HepG2 (cell line): Measurements from ENCODE around the gene SPATA13. TPM values are rescaled to one million over a fixed set of nuclear protein-coding genes. Genes with fewer than 3 reads are reported as not detected.
A peak's percentile ranks its signal among the peaks of the same experiment; 100 is the strongest.

Experiments
- CHD4 ChIP-seq: fragments of 200-600 bp; sonication (generic); IDR thresholded peaks from 2 replicates; pipeline ENCODE4 v1.7.0; 2017; ENCODE audit warnings: mild to moderate bottlenecking, low read length, borderline replicate concordance
- HNF1B ChIP-seq: sonication (generic); formaldehyde crosslinking; IDR thresholded peaks from 2 replicates; pipeline ENCODE4 v1.5.1; 2020; ENCODE audit warnings: mild to moderate bottlenecking, moderate library complexity, missing genetic modification reagents
- IRF2 ChIP-seq: IDR thresholded peaks from 2 replicates; pipeline ENCODE4 v1.6.1; 2018; ENCODE audit warnings: missing genetic modification reagents, missing compliant biosample characterization
- MED1 ChIP-seq: sonication (generic); formaldehyde crosslinking; IDR thresholded peaks from 2 replicates; pipeline ENCODE4 v1.4.0; 2020; ENCODE audit warnings: missing genetic modification reagents
- MYPOP ChIP-seq: sonication (generic); formaldehyde crosslinking; IDR thresholded peaks from 2 replicates; pipeline ENCODE4 v1.8.1; 2023; ENCODE audit warnings: mild to moderate bottlenecking, moderate library complexity, missing genetic modification reagents
- NFRKB ChIP-seq: fragments of 450-650 bp; IDR thresholded peaks from 2 replicates; pipeline ENCODE4 v1.6.1; 2017
- NKX3-1 ChIP-seq: sonication (generic); formaldehyde crosslinking; IDR thresholded peaks from 2 replicates; pipeline ENCODE4 v1.5.0; 2020; ENCODE audit warnings: missing genetic modification reagents
- RAD51 ChIP-seq: fragments of 450-650 bp; IDR thresholded peaks from 2 replicates; pipeline ENCODE4 v1.6.1; 2016; ENCODE audit warnings: borderline replicate concordance
- SALL1 ChIP-seq: sonication (generic); formaldehyde crosslinking; IDR thresholded peaks from 2 replicates; pipeline ENCODE4 v1.8.0; 2022; ENCODE audit warnings: mild to moderate bottlenecking, missing genetic modification reagents
- TBX3 ChIP-seq: fragments of 450-650 bp; IDR thresholded peaks from 2 replicates; pipeline ENCODE4 v1.6.1; 2017; ENCODE audit warnings: antibody characterized with exemption, mild to moderate bottlenecking, inconsistent platforms, borderline replicate concordance
- TFDP1 ChIP-seq: IDR thresholded peaks from 2 replicates; pipeline ENCODE4 v1.6.1; 2016; ENCODE audit warnings: missing compliant biosample characterization, missing genetic modification reagents, borderline replicate concordance
- XRCC5 ChIP-seq: fragments of 200-400 bp; formaldehyde crosslinking; optimal IDR thresholded peaks from 2 replicates; pipeline ENCODE3; 2017; ENCODE audit warnings: mild to moderate bottlenecking, low read length
- ZEB1 ChIP-seq: IDR thresholded peaks from 2 replicates; pipeline ENCODE4 v1.6.1; 2012; ENCODE audit warnings: mild to moderate bottlenecking, low read depth, inconsistent platforms; ENCODE audit not compliant: insufficient replicate concordance
- ZFP1 ChIP-seq: IDR thresholded peaks from 2 replicates; pipeline ENCODE4 v1.6.1; 2016
- ZNF160 ChIP-seq: sonication (generic); formaldehyde crosslinking; IDR thresholded peaks from 2 replicates; pipeline ENCODE4 v1.8.0; 2022; ENCODE audit warnings: mild to moderate bottlenecking, inconsistent platforms, missing genetic modification reagents
- ZNF207 ChIP-seq: fragments of 450-650 bp; IDR thresholded peaks from 2 replicates; pipeline ENCODE4 v1.6.1; 2016; ENCODE audit warnings: antibody characterized with exemption, borderline replicate concordance
- ZNF235 ChIP-seq: sonication (generic); formaldehyde crosslinking; IDR thresholded peaks from 2 replicates; pipeline ENCODE4 v1.8.1; 2023; ENCODE audit warnings: mild to moderate bottlenecking, missing genetic modification reagents, borderline replicate concordance
- ZNF407 ChIP-seq: sonication (generic); formaldehyde crosslinking; IDR thresholded peaks from one replicate; pipeline ENCODE4 v1.5.1; 2020; ENCODE audit warnings: mild to moderate bottlenecking, missing genetic modification reagents; ENCODE audit errors: not compliant biosample characterization
- polyA plus RNA-seq, 8 experiments: library from polyadenylated mRNA; depleted of rRNA in 3 of 8; stranded (reverse) in 7 of 8; unstranded in 1 of 8; fragments of >200 nt; fragmentation: Illumina TruSeq in 4 of 8; extraction: Trizol in 4 of 8; gene quantifications; 2 replicates each; pipeline versions ENCODE4 v1.2.1 to v1.2.3, GENCODE V29; 2011 to 2016; ENCODE audit warnings: low read depth in 4 of 8, missing spikeins in 1 of 8, mixed read lengths in 1 of 8; ENCODE audit not compliant: insufficient read depth in 1 of 8
- total RNA-seq, 5 experiments: library from RNA; depleted of rRNA; stranded (reverse); fragments of >200 nt; fragmentation: Illumina TruSeq; extraction: Trizol; gene quantifications; 2 replicates each; pipeline ENCODE4 v1.2.3, GENCODE V29; 2016; ENCODE audit warnings: low read depth in 1 of 5

The SPATA13 gene
- total and polyA plus RNA-seq, 2 of the 13 experiments (the other 11 are each of a cell fraction or from before 2014, with no cell fraction given): 11.3 to 14.2 TPM

- no peak for TF ChIP-seq ZNF407 (CRISPR knock-in tag)
- TF ChIP-seq ZNF207: no peak
- no peak for TF ChIP-seq ZNF235 (CRISPR knock-in tag)
- 0 out of 2 replicates have a peak, but pooled peaks have one; percentile 45 for TF ChIP-seq IRF2 (CRISPR knock-in tag)
- TF ChIP-seq NFRKB: no peak
- peak; percentile 69; the same call in 1 of the 2 replicates for TF ChIP-seq RAD51
- TF ChIP-seq HNF1B (CRISPR knock-in tag): peak; percentile 61
- 0 out of 2 replicates have a peak, but pooled peaks have one; percentile 25 for TF ChIP-seq MYPOP (CRISPR knock-in tag)
- 0 out of 2 replicates have a peak, but pooled peaks have one; percentile 35 for TF ChIP-seq ZNF160 (CRISPR knock-in tag)
- TF ChIP-seq TFDP1 (CRISPR knock-in tag): peak; percentile 8; the same call in 1 of the 2 replicates
- TF ChIP-seq SALL1 (CRISPR knock-in tag): peak; percentile 76
- no peak for TF ChIP-seq CHD4
- TF ChIP-seq TBX3: no peak
- TF ChIP-seq NKX3-1 (CRISPR knock-in tag): 0 out of 2 replicates have a peak, but pooled peaks have one; percentile 12
- no peak for TF ChIP-seq ZEB1
- TF ChIP-seq ZFP1 (CRISPR knock-in tag): no peak
- TF ChIP-seq MED1 (CRISPR knock-in tag): peak; percentile 84
- peak; percentile 16 for TF ChIP-seq XRCC5
Observed at GRCh38 chr13:24183741-24184182, 23.2 kb downstream of the SPATA13 start (continued).
